ENCODE data around the gene XAGE2. TPM values are rescaled to one million over a fixed set of nuclear protein-coding genes. Genes with fewer than 3 reads are reported as not detected.
"Not testable (repeated sequence)": the region's sequence is repeated elsewhere in the genome, so short reads cannot be mapped to it uniquely, and the experiment has no call there.

XAGE2 gene
- not detected for total RNA-seq

GRCh38 chrX:52368368-52369055 is at the start of gene XAGE2:
Gene XAGE2, plus strand, starts transcription at chrX:52369021. Its CDS starts 994 bp downstream, at chrX:52370015.
- ATAC-seq (ENCODE audit: insufficient number of reproducible peaks, low FRiP score, low read depth) (no peak), DNase-seq (ENCODE audit: low spot score) (no peak)
- no peaks in the 10 kb centered on the region for H3K36me3 ChIP-seq
- no peak within 1 kb of the TSS for H3K27ac ChIP-seq
- no peaks in the 10 kb centered on the region for H3K4me1 ChIP-seq (ENCODE audit: control insufficient read depth in 1 of 2, low read depth in 2 of 2)
- TF ChIP-seq, protein P1, sequence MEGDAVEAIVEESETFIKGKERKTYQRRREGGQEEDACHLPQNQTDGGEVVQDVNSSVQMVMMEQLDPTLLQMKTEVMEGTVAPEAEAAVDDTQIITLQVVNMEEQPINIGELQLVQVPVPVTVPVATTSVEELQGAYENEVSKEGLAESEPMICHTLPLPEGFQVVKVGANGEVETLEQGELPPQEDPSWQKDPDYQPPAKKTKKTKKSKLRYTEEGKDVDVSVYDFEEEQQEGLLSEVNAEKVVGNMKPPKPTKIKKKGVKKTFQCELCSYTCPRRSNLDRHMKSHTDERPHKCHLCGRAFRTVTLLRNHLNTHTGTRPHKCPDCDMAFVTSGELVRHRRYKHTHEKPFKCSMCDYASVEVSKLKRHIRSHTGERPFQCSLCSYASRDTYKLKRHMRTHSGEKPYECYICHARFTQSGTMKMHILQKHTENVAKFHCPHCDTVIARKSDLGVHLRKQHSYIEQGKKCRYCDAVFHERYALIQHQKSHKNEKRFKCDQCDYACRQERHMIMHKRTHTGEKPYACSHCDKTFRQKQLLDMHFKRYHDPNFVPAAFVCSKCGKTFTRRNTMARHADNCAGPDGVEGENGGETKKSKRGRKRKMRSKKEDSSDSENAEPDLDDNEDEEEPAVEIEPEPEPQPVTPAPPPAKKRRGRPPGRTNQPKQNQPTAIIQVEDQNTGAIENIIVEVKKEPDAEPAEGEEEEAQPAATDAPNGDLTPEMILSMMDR (IDR thresholded peaks at IDR 0.05): no peak
- no peaks in the 10 kb centered on the region for H3K27me3 ChIP-seq (replicated peaks; ENCODE audit: insufficient read depth)
- no peaks in the 10 kb centered on the region for H3K9me3 ChIP-seq
- no peak within 1 kb of the TSS for H3K4me3 ChIP-seq

- no peaks in the 10 kb centered on the region for H3K9me3 ChIP-seq
- ATAC-seq (ENCODE audit: insufficient number of reproducible peaks, low FRiP score, low read depth) (no peak), DNase-seq (ENCODE audit: low spot score) (no peak)
- no peaks in the 10 kb centered on the region for H3K4me1 ChIP-seq (ENCODE audit: control insufficient read depth in 1 of 2, low read depth in 2 of 2)
- H3K36me3 ChIP-seq: no peaks in the 10 kb centered on the region
- TF ChIP-seq, protein P1 (IDR thresholded peaks at IDR 0.05): no peak
- H3K27me3 ChIP-seq (replicated peaks; ENCODE audit: insufficient read depth): no peaks in the 10 kb centered on the region
- no peak overlapping the region for H3K4me3 ChIP-seq
- H3K27ac ChIP-seq: no peak overlapping the region
Measured at GRCh38 chrX:52337410-52337809, 31.4 kb upstream of the XAGE2 start.

GRCh38 chrX:52341493-52341892 is 27.3 kb upstream of the XAGE2 start:
- Histone ChIP-seq H3K27me3 (replicated peaks; ENCODE audit: insufficient read depth) (no peaks in the 10 kb centered on the region), H3K4me1 (ENCODE audit: control insufficient read depth in 1 of 2, low read depth in 2 of 2) (no peaks in the 10 kb centered on the region), H3K4me3 (no peak overlapping the region), H3K9me3 (no peaks in the 10 kb centered on the region), H3K36me3 (no peaks in the 10 kb centered on the region), H3K27ac (no peak overlapping the region)
- TF ChIP-seq, protein P1 (IDR thresholded peaks at IDR 0.05): no peak
- DNase-seq (ENCODE audit: low spot score) (no peak), ATAC-seq (ENCODE audit: insufficient number of reproducible peaks, low FRiP score, low read depth) (no peak)

DNA sequence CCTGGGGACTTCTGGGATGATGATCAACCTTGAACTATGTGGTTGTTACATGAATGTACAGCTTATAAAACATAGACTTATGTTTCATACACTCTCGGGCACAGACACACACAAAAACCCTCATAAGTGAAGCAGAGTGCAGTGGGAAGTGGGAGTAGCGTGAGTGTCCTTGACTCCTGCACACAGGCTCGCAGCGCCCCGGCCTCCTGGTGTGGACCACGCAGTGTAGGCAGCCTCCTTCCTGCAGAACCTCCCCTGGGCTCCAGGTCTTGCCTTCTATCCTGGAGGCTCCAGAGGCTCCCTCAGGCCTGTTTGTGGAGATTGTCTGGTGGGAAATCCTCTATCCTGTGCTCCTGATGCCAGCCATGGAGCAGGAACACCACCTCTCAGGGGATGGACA is 25.7 kb upstream of the XAGE2 start:
- not testable (repeated sequence) for DNase-seq (ENCODE audit: low spot score); H3K4me3 ChIP-seq; H3K27ac ChIP-seq; H3K27me3 ChIP-seq (replicated peaks; ENCODE audit: insufficient read depth); H3K4me1 ChIP-seq (ENCODE audit: control insufficient read depth in 1 of 2, low read depth in 2 of 2); H3K36me3 ChIP-seq; ATAC-seq (ENCODE audit: insufficient number of reproducible peaks, low FRiP score, low read depth); H3K9me3 ChIP-seq

GRCh38 chrX:52345402-52345801 is 23.4 kb upstream of the XAGE2 start:
- not testable (repeated sequence) for H3K36me3 ChIP-seq; DNase-seq (ENCODE audit: low spot score); H3K27ac ChIP-seq; H3K9me3 ChIP-seq; H3K4me1 ChIP-seq (ENCODE audit: control insufficient read depth in 1 of 2, low read depth in 2 of 2); H3K27me3 ChIP-seq (replicated peaks; ENCODE audit: insufficient read depth); ATAC-seq (ENCODE audit: insufficient number of reproducible peaks, low FRiP score, low read depth); H3K4me3 ChIP-seq

- no peaks in the 10 kb centered on the region for H3K9me3 ChIP-seq
- DNase-seq (ENCODE audit: low spot score) (no peak), ATAC-seq (ENCODE audit: insufficient number of reproducible peaks, low FRiP score, low read depth) (no peak)
- H3K27ac ChIP-seq: no peak overlapping the region
- no peaks in the 10 kb centered on the region for H3K4me1 ChIP-seq (ENCODE audit: control insufficient read depth in 1 of 2, low read depth in 2 of 2)
- H3K36me3 ChIP-seq: no peaks in the 10 kb centered on the region
- TF ChIP-seq, protein P1 (IDR thresholded peaks at IDR 0.05): no peak
- H3K4me3 ChIP-seq: no peak overlapping the region
- H3K27me3 ChIP-seq (replicated peaks; ENCODE audit: insufficient read depth): no peaks in the 10 kb centered on the region
Measured at GRCh38 chrX:52346174-52347165, 22.4 kb upstream of the XAGE2 start.
